DOHH2 (cell line): ENCODE measurements around the gene SF3A1.

Experiments
- EZH2phosphoT487 ChIP-seq: fragments of 200-600 bp; sonication (generic); IDR thresholded peaks from 2 replicates; pipeline ENCODE4 v1.6.1; 2017; ENCODE audit warnings: borderline replicate concordance, mild to moderate bottlenecking, antibody characterized with exemption, low read length, moderate library complexity, mixed read lengths
- TF ChIP-seq, protein P1 (sequence below): fragments of 200-600 bp; sonication (generic); IDR thresholded peaks from one replicate; pipeline ENCODE4 v1.5.1; 2014; ENCODE audit warnings: antibody characterized with exemption, mild to moderate bottlenecking, low read depth, low read length; ENCODE audit not compliant: poor library complexity, severe bottlenecking

DNA sequence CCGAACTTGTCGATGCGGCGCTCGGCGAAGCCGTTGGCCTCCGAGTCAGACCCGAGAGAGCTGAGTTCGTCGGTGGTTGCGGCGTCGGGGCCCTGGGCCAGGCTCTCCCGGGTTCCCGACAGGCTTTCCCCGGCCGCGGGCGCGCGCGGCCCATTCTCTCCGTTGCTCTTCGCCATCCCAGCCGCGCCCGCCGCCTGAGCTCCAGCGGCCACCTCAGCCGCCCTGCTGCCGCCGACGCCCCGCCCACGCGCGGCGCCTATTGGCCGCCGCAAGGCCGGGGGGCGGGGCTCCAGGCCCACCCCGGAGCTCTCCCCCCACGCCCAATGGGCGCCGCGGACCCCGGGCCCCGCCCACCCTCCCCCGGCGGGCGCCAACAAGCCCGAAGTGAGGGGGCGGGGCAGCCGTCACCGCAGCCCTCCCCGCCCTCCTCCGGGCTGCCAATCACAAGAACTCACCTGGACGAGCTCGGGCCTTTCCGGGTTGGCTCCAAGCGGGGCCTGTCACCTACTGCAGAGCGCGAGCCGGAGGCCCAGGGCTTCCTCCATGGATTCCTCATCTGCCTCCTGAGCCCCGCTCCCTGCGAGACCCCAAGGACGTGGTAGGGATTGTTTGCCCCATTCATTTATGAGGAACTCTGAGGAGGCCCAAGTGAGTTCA is 29.9 kb downstream of the SF3A1 start, which contains the start of gene TBC1D10A:
- TF ChIP-seq, protein P1, sequence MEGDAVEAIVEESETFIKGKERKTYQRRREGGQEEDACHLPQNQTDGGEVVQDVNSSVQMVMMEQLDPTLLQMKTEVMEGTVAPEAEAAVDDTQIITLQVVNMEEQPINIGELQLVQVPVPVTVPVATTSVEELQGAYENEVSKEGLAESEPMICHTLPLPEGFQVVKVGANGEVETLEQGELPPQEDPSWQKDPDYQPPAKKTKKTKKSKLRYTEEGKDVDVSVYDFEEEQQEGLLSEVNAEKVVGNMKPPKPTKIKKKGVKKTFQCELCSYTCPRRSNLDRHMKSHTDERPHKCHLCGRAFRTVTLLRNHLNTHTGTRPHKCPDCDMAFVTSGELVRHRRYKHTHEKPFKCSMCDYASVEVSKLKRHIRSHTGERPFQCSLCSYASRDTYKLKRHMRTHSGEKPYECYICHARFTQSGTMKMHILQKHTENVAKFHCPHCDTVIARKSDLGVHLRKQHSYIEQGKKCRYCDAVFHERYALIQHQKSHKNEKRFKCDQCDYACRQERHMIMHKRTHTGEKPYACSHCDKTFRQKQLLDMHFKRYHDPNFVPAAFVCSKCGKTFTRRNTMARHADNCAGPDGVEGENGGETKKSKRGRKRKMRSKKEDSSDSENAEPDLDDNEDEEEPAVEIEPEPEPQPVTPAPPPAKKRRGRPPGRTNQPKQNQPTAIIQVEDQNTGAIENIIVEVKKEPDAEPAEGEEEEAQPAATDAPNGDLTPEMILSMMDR = no peak
- no peak for TF ChIP-seq EZH2phosphoT487
